Measurements from ENCODE around the gene CIAPIN1.

Gene CIAPIN1

GRCh38 chr16:57381791-57382534 is 65.2 kb downstream of the CIAPIN1 start:
- no peak for DNase-seq

- DNase-seq, result peak; percentile 35
Observed at GRCh38 chr16:57380671-57381462, 66.3 kb downstream of the CIAPIN1 start.

- no peak for DNase-seq
Observed at GRCh38 chr16:57379579-57379978, 67.6 kb downstream of the CIAPIN1 start.
